GM18519 (cell line): ENCODE measurements around the gene SKOR2.

ENCODE experiments used
- ATAC-seq: cut with Tn5 transposase; IDR thresholded peaks from one replicate; pipeline ENCODE4 v1.9.1; 2021; ENCODE audit warnings: mild to moderate bottlenecking, moderate library complexity; ENCODE audit not compliant: unreplicated experiment, low FRiP score

SKOR2 gene

DNA sequence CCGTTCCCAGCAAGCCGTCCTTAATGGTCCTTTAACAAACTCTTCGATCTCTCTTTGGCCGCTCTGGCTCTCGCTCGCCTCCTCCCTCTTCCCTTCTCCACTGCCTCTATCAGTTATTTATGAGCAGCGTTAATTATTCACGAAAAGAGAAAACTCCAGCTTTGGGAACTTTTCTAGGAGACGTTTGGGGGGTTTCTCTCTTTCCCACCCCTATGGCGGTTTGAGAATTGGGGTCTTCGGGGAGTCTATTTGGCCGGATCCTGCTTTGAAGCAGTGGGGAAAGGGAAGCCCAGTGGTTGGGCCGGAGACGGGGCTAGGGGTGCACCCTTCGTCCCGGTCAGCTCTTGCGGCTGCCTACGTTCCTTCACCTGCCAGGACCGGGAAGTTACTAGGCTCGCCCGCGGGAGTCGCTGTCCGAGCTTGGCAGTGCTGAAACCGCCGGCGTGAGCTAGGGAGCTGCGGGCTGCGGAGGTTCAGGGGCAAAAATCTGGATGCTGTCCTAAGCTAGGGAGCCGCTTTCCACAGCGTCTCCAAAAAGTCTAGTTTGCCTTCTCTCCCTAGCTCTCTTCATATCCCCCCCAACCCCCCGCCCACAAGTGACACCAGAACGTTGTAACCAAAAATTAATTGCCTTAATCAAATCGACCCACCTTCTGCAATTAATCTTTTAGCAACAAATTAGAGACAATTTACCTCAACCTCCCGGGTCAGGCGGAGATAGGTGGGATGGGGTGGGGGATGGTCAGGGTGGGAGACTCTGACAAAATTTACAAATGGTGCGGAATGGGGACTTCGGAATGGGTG lies 8.9 kb upstream of the SKOR2 start:
- ATAC-seq, result no peak

DNA sequence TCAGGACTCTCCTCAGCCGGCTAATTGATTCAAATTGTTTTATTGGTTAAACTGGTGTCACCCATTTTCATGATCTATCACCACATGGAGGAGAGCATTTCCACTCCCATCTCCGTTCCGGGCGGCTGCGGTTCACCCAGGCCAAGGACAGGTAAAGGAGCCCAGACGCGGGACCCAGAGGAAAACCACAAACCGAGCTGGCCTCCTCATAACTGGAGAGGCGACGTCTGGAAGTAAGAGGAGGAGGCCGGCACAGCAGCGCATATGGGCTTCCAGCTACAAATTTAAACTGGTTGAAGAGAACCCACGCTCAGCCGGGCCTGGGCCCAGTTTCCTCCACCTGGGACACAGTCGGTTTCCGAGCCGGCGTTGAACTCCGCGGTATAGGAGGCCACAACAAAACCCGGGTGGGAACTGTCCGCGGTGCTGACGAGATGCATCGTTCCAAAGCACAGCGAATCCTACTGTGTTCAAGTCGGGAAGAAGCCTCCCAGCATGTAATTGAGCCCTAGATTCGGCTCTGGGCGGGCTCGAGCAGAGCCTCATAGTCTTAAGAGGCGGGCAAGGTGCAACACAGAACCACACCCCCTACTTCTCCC lies 3.0 kb upstream of the SKOR2 start:
- ATAC-seq, result no peak

DNA sequence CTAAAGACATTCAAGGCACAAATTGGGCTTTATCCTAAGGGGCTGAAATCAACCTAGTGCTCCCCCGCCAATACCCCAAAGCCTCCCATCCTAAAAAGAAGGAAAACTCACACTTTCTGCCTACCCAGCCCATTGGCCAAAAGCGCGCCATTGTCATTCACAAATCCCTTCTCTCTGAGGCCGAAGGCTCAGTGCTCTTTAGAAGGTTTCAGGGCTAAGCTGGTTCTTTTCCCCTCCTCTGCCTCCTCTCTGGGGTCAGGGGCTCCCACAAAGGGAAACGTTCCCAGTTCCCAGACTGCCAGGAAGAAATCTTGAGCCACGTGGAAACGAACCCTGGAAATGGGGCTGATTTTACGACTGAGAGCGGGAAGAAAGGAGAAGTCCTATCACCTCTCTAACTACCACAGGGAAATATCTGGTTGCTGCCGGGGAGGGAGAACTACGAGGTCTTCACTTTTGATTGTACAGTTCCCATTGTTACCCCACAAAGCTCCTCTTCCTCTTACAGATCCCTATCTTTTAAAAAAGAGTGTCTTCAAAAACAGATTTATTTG lies 1.7 kb upstream of the SKOR2 start:
- no peak for ATAC-seq

DNA sequence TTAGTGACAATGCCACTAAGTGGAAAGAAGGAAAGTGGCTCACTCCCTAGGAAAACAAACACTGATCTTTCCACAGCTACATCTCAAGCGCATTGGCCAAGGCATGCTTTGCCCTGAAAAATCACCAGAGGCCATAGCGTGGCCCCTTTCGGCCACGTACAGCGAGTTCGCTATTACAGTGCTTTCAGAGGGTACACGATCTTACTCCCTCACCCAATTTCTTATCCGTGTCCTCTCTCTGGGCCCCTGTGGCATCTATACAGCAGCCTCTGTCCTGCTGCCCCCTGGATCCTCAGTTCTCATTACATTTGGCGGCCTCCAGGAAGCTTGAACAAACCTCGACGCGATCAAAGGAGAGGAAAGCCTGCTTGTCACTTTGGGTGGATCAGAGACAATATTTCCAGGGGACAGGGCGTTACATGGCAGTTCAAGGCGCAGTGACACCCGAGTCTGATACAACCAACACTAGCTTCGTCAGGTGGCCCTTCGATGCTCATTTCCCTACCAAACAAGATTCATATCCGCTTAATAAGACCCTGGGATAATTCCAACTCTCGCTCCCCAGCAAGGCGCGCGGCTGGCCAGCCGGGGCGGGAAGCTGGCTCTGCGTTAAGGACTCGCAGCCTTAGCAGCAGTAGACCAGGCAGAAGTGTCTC lies 941 bp downstream of the SKOR2 start:
- no peak for ATAC-seq

DNA sequence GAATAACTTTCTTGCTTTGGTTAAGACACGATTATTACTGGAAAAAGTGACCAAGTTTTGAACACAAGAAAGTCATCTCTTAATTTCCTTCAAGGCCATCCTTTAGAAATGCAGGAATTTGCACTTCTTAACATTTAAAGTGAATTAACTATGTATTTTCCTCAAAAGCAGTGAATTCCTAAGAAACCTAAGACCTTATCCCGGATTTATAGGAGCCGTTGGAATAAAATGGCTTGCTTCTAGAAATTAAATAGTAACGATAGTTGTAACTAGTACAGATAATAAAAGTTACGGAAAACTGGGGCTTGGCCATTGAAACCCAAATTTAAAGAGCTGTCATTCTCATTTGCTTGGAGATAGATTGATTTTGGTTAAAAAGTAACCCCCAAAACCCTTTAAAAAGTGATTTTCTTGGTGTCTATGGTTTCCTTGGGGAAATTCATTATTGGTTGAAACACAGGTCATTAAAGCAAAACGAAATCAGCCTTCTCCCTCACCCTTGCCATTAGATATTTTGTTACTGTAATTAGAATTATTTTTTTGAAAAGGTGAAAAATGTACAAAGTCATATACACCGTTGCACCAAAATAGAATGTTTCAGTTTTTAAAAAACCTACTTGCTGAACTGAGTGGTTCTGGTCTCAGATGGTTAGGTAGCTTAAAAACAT lies 2.0 kb downstream of the SKOR2 start:
- no peak for ATAC-seq

DNA sequence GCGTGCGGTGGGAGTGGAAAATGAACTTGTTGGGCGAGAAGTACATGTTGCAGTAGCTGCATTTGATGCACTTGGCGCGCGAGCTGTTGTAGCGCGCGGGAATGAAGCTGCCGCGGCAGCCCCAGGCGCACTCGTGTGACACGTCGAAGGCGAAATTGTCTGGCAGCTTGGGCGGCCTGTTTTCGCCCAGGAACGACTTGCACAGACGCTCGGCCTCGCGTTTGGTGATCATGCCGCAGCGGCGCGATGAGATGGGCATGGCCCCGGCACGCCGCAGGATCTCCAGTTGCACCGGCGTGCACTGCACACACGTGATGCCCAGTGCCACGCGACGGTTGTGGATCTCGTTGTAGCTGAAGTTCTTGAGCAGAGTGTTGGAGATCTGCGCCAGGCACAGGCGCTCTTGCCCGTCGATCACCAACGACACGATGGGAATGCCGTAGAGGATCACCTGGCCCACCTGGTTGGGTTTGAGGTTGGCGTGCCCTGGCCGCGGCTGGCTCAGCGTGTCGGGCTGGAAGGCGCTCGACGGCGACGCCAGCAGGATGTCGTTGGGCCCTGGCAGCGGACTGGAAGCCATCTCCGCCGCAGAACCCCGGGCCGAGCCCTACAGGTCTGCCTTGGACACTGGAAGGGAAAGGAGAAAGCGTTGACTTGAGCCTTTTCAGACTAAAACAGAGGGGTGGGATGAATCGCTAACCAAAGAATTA lies 2.7 kb downstream of the SKOR2 start:
- ATAC-seq, result no peak

DNA sequence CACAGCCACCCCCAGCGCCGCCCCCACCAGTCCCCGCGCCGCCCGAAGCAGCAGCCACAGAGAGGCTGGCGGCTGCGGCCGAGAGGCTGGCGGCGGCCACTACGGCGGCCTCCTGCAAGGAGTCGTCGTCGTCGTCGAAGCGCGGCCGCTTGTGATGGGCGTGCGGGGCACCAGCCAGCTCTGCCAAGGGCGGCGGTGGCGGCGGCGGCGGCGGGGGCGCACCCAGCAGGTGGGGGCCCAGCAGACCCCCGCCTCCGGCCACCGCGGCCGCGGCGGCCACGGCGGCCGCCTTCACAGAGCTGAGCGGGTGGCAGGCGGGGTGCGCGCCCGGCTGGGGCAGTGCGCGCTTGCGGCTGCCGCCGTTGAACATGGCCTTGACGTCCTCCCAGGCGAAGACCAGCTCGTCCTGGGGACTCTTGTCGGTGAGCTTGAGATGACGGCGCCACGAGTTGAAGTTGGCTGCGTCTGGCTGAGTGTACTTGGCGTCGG lies 3.3 kb downstream of the SKOR2 start:
- ATAC-seq, result no peak

DNA sequence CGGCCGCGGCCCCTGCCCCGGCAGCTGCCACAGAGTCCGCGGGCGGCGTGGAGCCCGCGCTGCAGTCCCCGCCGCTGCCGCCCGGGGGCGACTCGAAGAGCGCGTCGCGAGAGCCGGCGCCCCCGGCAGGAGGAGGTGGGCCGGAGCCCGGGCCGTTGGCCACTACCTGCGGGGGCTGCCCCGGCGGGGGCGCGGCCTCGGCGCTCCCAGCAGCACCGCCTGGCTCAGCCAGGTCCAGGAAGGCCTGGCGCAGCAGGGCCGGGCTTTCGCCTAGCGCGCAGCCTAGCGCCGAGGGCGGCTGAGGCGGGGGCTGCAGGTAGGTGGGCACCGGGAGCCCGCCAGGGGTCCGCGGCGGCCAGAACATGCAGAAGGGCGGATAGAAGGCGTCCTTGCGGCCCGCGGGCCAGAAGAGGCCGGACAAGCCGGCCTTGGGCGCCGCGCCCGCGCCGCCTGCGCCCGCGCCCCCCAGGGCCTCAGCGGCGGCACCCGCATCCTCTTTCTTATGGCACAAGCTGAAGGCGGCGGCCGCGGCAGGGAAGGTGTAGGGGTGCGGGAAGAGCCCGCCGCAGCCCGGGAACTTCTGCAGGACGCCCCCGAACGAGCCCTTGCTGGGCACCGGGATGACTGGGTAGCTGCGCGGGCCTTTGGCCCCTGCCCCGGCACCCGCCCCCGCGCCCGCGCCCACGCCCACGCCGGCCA lies 3.9 kb downstream of the SKOR2 start:
- no peak for ATAC-seq

DNA sequence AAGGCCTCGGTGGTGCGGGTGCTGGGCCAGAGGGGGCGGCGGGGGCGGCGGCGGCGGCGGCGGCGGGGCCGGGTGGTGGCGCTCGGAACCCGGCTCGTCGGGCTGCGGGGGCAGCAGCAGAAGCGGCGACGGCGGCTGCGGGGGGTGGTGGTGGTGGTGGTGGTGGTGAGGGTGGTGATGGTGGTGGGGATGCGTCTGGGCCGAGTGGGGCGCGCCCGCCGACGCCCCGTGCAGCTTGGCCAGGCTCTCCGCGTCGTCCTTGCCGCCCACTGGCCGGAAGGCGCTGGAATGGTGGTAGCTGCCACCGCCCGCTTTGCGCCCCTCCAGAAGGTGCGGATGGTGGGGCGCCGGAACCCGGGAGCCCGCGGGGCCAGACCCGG lies 4.4 kb downstream of the SKOR2 start:
- ATAC-seq, result no peak

DNA sequence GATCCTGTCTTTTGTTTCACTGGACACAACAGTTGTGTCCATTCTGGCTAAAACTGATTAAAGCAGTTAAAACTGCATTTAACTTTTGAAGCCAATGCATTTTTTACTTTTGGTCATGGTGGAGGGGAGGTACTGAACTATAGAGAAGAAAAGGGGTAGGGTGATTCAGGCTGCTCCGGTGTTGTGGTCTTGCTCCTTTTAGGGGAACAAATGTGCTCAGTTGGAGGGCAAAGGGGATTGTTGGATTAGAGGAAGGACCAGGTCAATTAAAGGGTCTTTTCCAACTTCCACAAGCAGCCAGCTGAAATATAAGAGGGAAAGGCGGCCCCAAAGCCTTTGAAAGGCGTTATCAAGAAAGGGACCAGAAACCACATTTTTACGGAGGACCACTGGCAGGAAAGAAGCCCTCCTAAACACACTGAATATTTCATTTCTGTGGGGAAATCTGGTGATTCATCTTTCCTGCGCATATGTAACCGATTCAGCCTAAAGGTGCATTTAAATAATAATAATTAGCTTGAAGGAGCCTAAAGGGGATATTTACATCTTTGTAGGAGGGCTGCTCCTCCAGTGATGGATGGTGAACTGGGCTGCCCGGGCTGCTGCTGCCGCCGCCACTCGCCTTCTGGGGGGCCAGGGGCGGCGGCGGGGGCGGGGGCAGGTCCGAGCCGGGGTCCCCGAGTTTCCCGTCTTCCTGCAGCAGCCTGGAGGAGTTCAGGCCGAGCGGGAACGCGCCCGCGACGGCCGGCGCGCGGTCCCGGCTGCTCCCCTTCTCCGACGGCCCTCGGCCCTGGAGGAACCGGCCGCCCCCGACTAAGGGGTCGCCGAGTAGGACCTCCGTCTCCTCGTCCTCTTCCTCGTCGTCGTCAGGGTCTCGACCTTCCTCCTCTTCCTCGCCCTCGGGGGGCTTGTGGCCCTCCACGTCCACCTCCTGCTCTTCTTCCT lies 5.2 kb downstream of the SKOR2 start:
- no peak for ATAC-seq

DNA sequence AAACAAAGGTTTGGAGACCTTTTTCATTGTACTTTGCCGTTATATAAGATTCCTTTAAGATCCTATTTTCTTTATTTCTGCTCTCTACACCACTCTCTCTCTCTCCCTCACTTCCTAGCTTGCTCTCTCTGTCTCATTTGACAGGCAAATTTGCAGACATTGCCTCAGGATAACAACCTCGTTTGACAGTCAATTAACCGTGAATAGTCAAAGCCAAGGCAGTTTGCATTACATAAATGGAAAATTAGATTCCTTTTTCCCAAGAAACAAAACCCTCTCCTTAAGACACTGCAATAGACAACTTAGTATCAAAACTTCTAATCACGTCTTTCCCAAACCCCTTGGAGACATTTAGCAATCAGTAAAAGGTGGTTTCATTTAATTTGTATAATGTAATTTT lies 7.4 kb downstream of the SKOR2 start:
- ATAC-seq, result no peak

DNA sequence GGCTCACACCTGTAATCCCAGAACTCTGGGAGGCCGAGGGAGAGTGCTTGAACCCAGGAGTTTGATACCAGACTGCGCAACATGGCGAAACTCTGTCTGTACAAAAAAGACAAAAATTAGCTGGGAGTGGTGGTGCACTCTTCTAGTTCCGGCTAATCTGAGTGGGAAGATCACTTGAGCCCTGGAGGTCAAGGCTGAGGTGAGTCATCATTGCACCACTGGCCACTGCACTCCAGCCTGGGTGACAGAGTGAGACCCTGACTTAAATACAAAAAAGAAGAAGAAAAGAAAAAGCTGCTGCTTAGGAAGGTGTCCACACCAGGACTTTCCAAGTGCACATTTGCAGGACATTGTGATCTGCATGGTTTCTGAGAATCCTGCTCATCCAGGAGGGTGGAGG lies 16.4 kb downstream of the SKOR2 start:
- ATAC-seq, result no peak

DNA sequence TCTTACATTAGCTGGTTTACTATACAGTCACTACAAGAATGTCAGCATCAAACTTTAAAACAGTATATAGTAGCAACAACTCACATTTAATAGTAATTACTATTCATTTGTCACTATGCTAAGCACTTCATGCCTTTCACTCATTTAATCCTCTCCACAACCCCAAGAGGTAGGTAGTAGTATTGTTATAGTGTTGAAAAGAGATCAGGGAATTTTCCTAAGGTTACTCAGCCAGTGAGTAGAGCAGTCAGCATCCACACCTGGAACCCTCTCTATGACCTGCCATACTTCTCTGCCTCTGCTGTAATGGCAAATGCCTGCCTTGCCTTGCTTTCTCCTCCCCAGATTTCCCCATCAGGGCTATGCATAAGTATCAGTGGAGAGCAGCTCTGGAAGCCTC lies 24.8 kb downstream of the SKOR2 start:
- no peak for ATAC-seq

DNA sequence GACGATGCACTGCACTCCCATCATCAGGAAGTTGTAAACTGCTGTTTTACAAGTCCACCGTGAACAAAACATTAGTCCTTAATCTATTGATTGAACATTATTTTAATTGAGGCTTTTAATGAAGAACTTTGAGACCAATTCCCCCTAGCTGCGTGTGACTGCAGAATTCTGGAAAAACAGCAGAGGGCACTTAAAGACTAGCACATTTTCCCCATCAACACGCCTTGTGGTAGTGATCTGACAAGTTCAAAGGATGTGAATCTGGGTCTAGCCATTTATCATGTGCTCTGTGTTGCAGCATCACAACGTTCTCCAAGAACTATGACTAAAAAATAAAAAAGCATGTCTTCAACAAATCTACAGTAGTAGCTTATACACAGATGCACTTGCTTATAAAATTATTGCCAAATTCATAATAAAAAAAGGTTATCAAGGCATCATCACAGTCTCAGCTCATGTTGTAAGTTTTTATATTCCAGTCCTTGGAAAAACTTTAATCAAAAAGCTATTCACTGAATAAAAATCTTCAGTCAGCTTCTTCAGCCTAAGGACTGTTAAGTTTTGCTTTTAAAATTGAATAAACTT lies 35.8 kb downstream of the SKOR2 start:
- no peak for ATAC-seq

DNA sequence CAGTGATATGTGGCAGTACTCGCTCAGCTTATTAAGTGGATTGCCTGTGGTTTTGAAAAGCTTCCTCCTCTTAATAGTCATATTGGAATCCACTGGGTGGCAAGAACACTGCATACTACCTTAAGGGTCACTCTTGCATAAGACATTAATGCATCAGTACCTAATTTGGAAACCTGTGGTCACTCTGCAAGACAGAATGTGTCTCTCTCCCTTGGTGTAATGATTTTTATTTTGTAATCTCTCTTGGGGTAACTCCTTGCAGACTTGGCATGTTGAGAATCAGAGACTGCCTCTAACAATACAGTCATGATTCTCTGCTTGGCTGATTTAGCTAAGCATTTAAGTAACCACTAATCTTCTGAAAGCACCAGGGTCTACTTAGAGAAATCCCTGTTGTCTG lies 42.3 kb downstream of the SKOR2 start:
- ATAC-seq, result no peak

DNA sequence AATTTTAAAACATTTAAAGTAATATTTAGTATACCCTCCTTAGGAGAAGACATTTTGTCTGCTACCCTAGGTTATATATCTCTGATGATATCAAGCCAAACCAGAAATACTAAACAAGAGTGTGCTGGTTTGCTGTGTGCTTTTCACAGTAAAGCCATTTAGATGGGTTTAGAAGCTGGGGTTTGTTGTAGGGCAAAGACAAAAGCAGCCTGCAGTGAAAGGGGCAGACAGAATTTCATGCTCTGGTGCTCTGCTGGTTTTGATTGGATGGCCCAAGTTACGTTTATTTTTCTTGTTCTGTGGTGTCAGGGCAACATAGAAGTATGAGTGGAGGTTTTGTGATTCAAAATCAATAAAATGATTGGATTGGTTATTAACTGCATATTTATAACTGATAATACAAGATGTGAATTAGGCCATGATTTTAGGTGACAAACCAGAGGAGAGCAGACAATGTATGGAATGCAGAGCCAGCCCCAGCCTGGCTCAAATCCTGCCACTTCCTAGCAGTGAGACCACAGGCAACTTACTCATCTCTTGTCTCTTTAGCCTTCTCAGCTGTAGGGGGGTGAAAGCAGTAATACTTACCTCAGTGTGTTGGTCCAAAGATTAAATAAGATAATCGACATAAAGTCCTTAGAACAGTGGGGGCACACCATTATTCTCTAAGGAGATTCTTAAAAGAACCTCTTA lies 44.4 kb downstream of the SKOR2 start:
- no peak for ATAC-seq

DNA sequence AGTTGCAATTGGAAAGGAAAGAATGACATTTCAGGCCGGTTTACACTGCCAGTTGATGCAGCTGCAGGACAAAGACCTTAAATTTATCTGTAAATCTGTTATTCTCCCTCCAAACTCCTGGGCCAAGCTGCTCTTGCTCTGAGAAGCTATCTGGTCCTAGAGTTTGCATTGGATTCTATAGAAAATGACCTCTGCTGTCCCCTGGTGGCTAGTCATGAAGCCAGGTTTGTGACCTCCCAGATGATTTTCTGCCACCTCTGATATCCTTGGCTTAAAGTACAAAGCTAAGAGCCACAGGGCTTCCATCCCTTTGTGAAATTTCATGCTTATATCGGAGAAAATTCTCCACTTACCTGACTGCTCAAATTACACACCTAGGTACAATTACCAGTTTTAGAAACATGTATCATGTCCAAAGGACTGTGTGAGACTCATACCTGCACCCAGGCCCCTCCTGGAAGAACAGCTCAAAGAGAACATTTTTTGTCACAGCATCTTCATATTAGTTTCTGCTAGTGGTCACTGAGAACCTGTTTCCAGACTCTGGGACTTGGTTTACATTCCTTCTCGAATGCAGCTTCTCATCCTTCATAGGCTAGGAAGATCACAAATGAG lies 46.4 kb downstream of the SKOR2 start:
- no peak for ATAC-seq
